ENCODE results near the gene MVB12A. TPM values are rescaled to one million over a fixed set of nuclear protein-coding genes. Genes with fewer than 3 reads are reported as not detected.

The MVB12A gene
- total and polyA plus RNA-seq, 2 of the 8 experiments (the other 6 are each of a cell fraction or from before 2014, with no cell fraction given), result 37.9 to 76.6 TPM

- no peak for TF ChIP-seq CHD7 (IDR thresholded peaks at IDR 0.05; ENCODE audit: insufficient replicate concordance, low read length)
- TF ChIP-seq SIRT6 (IDR thresholded peaks at IDR 0.05; ENCODE audit: low read length), result no peak
- no peak for TF ChIP-seq HDAC6 (IDR thresholded peaks at IDR 0.05; ENCODE audit: low read depth, low read length)
- no peak for TF ChIP-seq KDM4A (IDR thresholded peaks at IDR 0.05; ENCODE audit: low read depth, low read length, severe bottlenecking)
Measured at GRCh38 chr19:17450264-17451075, 30.6 kb downstream of the MVB12A start (continued).
